ENCODE data around the gene ZNF652.
"Not testable (repeated sequence)": the region's sequence is repeated elsewhere in the genome, so short reads cannot be mapped to it uniquely, and the experiment has no call there.

The ZNF652 gene

DNA sequence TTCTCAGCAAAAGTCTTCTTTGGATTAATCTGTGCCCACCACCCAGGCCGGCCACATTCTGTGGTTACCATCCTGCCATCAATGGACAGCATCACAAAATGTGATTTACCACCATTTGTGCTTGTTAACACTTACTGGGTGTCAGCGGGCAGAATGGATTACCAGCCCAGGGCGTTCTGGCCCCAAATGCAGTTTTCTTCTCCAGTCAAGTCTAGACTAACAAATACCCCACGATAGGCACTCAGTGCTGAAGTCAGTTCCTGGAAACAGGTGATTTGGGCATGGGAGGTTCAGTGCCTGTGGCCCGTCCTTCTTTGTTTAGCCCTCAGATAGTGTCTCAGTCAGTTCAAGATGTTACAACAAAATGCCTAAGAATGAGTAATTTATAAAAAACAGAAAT lies 92.7 kb downstream of the ZNF652 start:
- no peak for DNase-seq
- TF ChIP-seq GATA1 (IDR thresholded peaks at IDR 0.05; ENCODE audit: low read depth, low read length): no peak
- no peak for TF ChIP-seq POLR2A (IDR thresholded peaks at IDR 0.05; ENCODE audit: low read length)

DNA sequence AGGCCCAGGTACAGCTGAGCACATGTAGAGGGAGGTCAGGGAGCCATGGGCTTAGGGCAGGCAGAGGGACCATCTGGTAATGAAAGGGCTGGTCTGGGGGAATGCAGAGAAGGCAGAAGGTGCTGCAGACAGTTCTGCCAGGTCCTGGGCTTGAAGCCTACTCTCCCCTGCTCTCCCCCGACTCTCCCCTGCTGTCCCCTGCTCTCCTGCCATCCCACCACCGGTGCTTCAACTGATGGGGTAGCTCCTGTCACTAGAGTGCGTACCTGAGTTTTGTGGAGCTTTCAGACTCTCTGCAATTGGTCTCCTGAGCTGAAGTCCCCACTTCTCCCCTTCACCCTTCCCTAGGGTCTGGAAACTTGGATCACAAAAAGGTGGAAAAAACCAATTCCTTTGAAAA lies 94.1 kb downstream of the ZNF652 start:
- no peak for DNase-seq
- TF ChIP-seq GATA1 (IDR thresholded peaks at IDR 0.05; ENCODE audit: low read depth, low read length): no peak
- TF ChIP-seq POLR2A (IDR thresholded peaks at IDR 0.05; ENCODE audit: low read length): no peak

DNA sequence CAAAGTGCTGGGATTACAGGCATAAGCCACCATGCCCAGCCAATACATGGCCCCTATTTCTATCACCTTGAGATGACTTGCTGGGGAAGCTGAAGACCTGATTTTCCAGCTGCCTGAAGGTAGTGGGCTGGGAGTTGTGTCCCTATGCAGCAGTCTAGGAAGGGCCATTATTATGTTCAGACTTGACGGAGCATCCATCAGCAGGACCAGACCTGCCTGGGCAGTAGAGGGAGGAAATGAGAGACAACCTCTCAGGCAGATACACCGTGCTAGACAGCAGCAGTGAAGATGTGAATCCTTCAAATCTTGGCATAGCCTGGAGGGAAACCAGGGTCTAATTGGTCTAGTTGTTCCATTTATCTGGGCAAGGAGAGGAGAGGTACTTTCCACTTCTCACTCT lies 95.8 kb downstream of the ZNF652 start:
- no peak for DNase-seq
- TF ChIP-seq POLR2A (IDR thresholded peaks at IDR 0.05; ENCODE audit: low read length) (no peak), GATA1 (IDR thresholded peaks at IDR 0.05; ENCODE audit: low read depth, low read length) (no peak)

DNA sequence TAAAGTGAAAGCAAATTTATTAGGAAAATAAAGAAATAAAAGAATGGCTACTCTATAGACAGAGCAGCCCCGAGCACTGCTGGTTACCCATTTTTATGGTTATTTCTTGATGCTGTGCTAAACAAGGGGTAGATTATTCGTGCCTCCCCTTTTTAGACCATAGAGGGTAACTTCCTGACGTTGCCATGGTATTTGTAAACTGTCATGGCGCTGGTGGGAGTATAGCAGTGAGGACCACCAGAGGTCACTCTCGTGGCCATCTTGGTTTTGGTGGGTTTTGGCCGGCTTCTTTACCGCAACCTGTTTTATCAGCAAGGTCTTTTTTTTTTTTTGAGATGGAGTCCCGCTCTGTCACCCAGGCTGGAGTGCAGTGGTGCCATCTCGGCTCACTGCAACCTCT lies 100.5 kb downstream of the ZNF652 start:
- not testable (repeated sequence) for DNase-seq

DNA sequence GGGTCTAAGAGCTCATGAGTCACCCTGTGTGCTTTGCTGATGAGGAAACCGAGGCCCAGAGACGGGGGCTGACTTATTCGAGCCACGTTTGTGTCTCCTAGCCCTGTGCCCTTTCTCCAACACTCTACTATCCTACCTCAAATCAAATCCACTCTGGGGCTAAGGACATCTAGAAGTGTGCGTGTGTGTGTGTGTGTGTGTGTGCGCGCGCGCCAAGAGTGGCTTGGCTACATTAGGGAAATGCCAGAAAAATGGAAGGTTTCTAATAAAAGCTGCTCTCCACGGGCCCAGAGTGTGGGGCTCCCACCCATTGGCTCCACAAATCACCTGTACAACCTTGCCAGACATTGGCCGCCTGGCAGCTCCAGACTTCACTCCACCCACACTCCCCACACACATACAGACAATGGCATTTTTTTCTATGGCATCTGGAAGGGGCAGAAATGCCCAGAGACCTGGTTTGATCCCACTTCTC lies 101.2 kb downstream of the ZNF652 start:
- TF ChIP-seq GATA1 (IDR thresholded peaks at IDR 0.05; ENCODE audit: low read depth, low read length): no peak
- no peak for TF ChIP-seq POLR2A (IDR thresholded peaks at IDR 0.05; ENCODE audit: low read length)
- DNase-seq: no peak

DNA sequence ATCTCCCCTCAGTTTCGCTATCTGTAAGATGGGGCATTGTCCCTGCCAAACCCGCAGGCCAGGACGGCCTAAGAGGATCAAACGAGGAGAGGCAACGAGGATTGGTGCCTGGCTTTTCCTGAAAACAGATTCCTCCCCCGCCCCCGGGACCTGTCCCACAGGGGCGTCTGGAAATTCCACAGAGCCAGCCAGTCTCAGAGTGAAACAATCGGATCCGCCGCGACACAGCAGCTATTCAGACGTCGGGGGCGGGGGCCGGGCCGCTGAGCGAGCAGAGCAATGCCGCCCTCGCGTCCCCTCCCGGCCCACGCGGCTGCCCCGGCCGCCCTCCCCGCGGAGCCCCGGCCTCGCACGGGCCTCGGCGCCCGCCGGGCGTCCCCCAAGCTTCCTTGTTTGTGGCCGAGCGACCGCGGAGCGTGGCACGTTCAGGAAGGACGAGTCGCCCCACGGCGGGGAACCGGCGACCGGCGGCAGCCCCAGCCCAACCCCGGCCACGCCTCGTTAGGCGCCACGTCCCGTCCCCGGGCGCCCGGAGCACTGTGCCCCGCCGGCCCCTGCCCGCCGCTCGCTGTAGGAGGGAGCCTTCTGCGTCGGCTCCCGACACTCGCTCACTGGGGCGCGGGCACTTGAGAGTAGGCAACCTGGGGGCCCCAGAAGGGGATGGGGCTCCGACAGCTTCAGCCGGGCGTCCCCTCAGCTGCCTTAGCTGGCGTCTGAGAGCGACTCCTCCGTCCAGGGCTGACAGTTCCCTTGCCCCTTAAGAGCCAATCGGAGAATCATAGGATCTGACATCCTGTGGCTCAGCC lies 101.8 kb downstream of the ZNF652 start:
- peak; percentile 82 to 87 for DNase-seq
- TF ChIP-seq POLR2A (IDR thresholded peaks at IDR 0.05; ENCODE audit: low read length) (peak; percentile 66), GATA1 (IDR thresholded peaks at IDR 0.05; ENCODE audit: low read depth, low read length) (no peak)

DNA sequence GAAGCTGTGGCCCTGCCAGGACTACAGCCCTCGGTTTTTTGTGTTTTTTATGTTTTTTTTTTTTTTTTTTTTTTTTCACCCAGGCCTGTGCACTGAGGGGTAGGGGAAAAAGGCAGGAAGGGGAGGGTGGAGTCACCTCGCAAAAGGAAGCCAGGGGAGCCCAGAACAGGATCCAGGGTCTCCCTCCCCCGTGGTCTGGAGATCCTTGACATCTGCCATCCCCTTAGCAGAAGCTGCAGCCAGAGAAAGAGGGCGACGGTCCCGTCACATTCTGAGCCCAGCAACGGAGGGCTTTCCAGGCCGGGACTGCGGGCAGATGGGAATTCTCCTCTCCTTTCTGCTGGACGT lies 102.4 kb downstream of the ZNF652 start:
- TF ChIP-seq POLR2A (IDR thresholded peaks at IDR 0.05; ENCODE audit: low read length) (no peak), GATA1 (IDR thresholded peaks at IDR 0.05; ENCODE audit: low read depth, low read length) (no peak)
- peak in 1 of 2 experiments; percentile 42 for DNase-seq

DNA sequence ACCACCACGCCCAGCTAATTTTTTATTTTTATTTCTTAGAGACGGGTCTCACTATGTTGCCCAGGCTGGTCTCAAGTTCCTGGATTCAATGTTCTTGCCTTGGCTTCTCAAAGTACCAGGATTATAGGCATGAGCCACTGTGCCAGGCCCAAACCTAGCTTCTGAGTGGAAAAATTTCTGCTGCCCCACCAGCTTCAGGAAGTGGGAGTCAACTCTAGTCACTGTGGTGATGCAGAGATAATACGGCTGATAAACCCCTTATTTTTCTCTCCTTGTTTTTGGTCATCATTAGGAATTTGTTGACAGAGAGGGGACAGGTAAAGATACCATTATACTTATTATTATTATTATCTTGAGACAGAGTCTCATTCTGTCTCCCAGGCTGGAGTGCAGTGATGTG lies 103.7 kb downstream of the ZNF652 start:
- peak in 1 of 2 experiments; percentile 42 for DNase-seq
- no peak for TF ChIP-seq GATA1 (IDR thresholded peaks at IDR 0.05; ENCODE audit: low read depth, low read length)
- no peak for TF ChIP-seq POLR2A (IDR thresholded peaks at IDR 0.05; ENCODE audit: low read length)

DNA sequence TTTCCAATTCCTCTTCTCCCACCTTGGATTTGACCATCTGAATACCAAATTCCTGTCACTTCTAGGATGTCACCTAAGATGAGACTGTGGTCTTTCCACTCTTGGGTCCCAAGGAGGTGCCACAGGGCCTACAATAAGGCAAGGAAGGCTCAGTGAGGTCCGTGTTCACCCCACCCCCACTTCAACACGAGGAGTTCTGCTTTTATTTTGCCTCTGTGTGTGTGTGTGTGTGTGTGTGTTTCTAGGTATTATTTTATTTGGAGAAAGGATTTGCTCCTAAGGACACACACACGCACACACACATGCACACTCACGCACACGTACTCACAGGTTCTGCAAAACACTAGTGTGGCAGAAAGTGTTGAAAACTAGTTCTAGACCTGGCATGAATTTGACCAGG lies 106.9 kb downstream of the ZNF652 start:
- TF ChIP-seq POLR2A (IDR thresholded peaks at IDR 0.05; ENCODE audit: low read length) (no peak), GATA1 (IDR thresholded peaks at IDR 0.05; ENCODE audit: low read depth, low read length) (no peak)
- DNase-seq: no peak

DNA sequence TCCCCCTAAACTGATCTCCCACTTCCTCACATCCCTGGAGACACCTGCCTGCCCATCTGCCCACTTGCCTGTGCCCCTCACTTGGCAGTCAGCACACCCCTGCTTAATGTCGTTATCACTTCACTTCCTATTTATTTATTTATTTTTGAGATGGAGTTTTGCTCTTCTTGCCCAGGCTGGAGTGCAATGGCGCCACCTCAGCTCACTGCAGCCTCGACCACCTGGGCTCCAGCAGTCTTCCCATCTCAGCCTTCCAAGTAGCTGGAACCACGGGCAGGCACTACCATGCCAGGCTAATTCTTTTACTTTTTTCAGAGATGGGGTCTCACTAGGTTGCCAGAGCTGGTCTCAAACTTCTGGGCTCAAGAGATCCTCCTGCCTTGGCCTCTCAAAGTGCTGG lies 108.0 kb downstream of the ZNF652 start:
- TF ChIP-seq POLR2A (IDR thresholded peaks at IDR 0.05; ENCODE audit: low read length): no peak
- TF ChIP-seq GATA1 (IDR thresholded peaks at IDR 0.05; ENCODE audit: low read depth, low read length): no peak
- DNase-seq: peak in 1 of 2 experiments; percentile 48

DNA sequence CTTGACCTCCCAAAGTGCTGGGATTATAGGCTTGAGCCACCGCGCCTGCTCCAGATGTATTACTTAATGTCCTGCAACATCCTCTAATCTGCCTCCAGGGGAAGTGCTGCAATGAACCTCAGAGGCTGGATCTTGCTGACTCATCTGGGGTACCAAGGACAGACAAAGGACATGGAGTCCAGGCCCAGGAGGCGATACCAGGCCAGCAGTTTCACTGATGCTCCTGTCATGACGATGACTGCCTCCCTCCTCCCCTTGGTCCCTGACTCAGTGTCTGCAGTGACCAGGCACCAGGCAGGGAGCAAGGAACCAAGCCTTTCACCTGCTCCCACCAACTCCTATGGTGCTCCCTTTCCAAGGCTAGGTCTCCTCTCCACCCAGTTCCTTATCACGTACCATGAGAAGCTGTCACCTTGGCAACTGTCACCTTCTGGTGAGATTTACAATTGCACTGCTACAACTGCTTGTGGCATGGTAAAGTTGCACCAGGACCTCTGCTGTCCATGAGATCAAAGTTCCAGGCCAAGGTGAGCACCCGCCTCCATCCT lies 109.8 kb downstream of the ZNF652 start:
- TF ChIP-seq POLR2A (IDR thresholded peaks at IDR 0.05; ENCODE audit: low read length) (no peak), GATA1 (IDR thresholded peaks at IDR 0.05; ENCODE audit: low read depth, low read length) (no peak)
- peak; percentile 86 to 92 for DNase-seq

DNA sequence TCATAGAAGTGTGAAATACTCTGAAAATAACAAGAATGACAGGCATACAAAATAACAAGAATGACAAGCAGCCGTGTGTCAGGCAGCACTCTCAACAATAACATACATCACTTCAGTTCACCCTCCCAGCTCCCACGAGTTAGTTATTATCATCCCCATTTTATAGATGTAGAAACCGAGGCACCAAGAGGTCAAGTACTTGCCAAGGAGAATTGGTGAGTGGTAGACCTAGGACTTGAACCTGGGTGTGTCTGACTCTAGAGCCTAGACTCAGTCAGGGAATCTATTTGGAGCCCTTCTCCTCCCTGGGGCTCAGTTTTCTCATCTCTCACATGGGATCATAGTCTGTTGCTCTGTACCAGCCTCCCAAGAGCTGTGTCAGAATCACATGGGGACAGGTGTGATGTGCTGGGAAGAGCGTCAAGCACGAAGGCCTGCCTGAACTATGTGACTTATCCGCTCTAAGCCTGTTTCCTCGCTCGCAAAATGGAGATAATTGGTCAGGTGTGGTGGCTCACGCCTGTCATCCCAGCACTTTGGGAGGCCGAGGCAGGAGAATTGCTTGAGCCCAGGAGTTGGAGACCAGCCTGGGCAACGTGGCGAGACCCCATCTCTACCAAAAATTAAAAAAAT lies 112.0 kb downstream of the ZNF652 start:
- no peak for TF ChIP-seq GATA1 (IDR thresholded peaks at IDR 0.05; ENCODE audit: low read depth, low read length)
- TF ChIP-seq POLR2A (IDR thresholded peaks at IDR 0.05; ENCODE audit: low read length): no peak
- DNase-seq: no peak

DNA sequence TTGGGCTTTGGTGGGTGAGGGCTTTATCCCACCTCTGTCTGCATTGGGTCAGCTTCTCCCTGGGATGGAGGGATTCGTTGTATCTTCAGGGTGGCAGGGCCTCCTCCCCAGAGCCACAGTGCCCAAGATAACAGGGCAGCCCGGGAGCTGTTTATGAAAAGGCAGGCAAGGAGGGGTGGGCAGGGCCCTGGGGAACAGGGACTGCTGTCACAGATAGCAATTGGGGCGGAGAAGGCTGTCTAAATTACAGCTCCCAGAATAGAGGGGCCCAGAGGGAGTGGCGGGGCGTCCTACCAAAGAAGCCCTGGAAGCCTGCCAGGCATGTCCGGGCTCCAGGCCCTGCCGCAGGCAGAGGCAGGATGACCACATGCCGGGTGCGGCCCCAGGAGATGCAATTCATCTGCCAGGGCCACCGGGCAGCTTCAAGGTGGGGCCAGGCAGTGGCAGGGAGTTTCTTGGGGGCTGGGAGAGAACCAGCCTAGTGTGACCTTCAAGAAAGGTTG lies 112.7 kb downstream of the ZNF652 start:
- DNase-seq: peak; percentile 97 to 99
- TF ChIP-seq GATA1 (IDR thresholded peaks at IDR 0.05; ENCODE audit: low read depth, low read length) (peak; percentile 70), POLR2A (IDR thresholded peaks at IDR 0.05; ENCODE audit: low read length) (peak; percentile 26)

DNA sequence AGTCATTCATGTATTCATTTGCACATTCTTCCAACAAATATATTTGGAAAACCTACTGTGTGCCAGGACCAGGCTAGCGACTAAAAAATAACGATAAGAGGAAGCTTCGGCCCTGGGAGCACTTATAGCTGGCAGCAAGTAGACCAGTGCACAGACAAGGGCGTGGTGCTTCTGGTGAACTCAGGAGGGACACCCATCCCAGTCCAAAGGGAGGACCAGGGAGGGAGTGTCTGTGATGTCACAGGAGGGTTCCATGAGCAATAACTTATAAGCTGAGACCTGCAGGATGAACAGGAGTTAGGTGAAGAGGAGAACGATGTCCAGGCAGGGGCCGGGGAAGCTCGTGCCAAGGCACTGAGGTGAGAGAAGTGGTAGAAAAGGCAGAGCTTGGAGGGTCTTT lies 114.1 kb downstream of the ZNF652 start:
- TF ChIP-seq POLR2A (IDR thresholded peaks at IDR 0.05; ENCODE audit: low read length) (no peak), GATA1 (IDR thresholded peaks at IDR 0.05; ENCODE audit: low read depth, low read length) (no peak)
- DNase-seq: peak; percentile 74 to 82
